ENCODE data around the gene NXF3.

DNA sequence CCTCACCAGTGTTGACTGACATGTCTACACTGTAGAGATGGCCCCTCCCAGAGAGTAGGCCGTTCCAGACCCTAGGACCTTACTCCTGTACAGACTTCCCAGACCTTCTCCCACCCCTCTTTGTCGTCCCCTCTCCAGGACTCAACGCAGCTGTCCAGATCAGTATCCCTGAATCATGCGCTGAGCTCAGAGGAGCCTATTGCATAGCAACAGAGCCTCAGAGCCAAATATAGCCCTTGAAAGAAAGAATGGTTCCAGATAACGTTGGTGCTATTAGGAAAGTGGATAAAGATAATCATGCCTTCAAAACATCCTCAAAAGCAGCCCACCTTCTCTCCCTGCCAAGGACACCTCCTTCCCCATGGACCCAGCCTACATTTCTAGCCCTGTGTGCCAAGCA is 27.8 kb upstream of the NXF3 start:
- TF ChIP-seq, protein P1, sequence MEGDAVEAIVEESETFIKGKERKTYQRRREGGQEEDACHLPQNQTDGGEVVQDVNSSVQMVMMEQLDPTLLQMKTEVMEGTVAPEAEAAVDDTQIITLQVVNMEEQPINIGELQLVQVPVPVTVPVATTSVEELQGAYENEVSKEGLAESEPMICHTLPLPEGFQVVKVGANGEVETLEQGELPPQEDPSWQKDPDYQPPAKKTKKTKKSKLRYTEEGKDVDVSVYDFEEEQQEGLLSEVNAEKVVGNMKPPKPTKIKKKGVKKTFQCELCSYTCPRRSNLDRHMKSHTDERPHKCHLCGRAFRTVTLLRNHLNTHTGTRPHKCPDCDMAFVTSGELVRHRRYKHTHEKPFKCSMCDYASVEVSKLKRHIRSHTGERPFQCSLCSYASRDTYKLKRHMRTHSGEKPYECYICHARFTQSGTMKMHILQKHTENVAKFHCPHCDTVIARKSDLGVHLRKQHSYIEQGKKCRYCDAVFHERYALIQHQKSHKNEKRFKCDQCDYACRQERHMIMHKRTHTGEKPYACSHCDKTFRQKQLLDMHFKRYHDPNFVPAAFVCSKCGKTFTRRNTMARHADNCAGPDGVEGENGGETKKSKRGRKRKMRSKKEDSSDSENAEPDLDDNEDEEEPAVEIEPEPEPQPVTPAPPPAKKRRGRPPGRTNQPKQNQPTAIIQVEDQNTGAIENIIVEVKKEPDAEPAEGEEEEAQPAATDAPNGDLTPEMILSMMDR (IDR thresholded peaks at IDR 0.05 in 4 of 5, conservative IDR thresholded peaks at IDR 0.05 in 1 of 5) = no peak
- no peak for TF ChIP-seq POLR2A (IDR thresholded peaks at IDR 0.05)
